ENCODE measurements around the gene PVALEF.

PVALEF gene

GRCh38 chr17:81165246-81166032 lies at the start of gene PVALEF:
Gene PVALEF, plus strand, starts transcription at chr17:81165507. Its CDS starts 15,720 bp downstream, at chr17:81181227.
- no peak for DNase-seq

DNA sequence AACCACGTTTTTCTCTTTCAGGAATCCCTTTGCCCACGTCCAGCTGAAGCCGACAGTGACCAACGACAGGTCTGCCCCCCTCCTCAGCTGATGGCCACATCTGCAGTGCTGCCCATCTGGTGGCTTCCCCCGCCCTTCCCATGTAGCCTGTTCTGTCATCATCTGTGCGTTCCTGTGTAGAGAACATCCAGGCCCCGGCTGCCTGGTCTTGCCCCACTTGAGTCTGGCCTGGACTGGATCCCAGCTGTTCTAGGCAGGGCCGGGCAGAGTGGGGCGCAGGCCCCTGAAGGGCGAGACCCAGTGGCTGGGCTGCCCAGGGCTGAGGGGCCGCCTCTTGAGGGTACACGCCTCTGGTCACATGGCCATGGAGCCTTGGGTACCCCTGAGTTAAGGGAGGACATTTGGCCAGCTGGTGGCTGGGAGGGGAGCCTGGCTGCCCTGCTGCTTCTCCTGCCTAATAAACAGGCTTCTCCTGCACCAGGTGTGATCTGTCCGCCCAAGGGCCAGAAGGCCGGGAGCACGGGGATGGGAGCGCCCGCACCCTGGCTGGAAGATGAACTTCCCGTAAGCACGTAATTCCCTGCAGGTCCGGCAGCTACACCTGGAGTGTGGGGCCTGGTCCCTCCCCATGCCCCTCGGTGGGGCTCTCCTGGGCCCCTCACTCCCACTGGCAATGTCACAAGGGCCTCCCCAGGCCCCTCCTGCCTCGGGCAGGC lies 49.4 kb upstream of the PVALEF start:
- no peak for DNase-seq

DNA sequence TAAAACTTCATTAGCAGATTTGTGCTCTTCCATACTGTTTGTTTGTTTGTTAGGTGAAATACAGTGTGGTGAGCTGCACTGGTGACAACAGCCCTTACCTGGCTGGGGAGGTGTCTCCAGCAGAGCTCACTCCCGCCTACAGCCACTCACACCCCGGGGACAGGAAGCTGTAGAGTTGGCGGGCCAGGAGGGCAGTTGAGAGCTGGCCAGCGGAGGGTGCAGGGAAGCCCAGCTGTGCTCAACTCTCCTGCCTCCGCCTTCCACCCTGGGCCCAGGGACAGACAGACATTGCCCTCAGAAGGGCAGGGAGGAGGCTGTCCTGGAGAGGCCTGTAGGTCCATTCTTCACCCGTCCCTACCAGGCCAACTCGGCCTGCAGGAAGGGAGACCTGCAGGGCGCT lies 48.6 kb upstream of the PVALEF start:
- no peak for DNase-seq

- no peak for DNase-seq
Measured at GRCh38 chr17:81117672-81118198, 47.6 kb upstream of the PVALEF start.

DNA sequence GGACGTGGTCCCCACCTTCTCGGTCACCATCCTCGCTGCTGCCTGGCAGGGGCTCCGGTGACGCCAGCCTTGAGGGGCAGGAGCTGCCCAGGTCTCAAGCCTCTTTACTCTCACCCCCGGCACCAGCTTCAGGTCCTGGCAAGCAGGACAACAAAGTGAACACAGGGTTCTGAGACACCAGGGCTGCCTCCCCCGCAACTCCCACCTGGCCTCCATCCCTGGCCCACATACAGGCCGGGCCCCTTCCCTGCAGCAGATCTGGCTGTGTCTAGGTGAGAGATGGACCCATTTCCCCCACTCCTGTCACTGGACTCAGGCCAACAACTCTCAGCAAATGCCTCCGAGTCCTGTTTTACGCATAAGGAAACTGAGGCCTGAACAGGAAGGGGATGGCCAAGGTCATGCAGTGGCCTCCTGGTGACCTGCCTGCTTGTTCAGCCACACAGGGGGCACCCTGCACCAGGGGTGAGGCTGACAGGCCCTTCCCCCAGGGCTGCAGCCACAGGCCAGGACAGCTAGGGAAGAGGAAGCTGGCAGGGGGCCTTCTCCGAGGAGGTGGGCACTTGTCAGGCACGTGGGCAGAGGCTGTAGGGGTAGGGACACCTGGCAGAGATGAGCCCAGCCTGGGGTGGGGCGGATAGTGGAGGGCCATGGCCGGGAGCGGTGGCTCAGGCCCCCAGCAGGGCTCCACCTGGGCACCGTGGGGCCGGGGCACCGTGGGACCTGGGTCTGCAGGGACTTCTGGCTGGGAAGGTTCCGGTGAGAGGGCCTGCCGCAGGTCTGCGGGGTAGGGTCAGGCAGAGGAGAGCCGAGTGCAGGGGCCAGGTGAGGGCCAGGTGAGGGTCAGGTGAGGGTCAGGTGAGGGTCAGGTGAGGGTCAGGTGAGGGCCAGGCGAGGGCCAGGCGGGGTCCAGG lies 46.7 kb upstream of the PVALEF start:
- DNase-seq = no peak

DNA sequence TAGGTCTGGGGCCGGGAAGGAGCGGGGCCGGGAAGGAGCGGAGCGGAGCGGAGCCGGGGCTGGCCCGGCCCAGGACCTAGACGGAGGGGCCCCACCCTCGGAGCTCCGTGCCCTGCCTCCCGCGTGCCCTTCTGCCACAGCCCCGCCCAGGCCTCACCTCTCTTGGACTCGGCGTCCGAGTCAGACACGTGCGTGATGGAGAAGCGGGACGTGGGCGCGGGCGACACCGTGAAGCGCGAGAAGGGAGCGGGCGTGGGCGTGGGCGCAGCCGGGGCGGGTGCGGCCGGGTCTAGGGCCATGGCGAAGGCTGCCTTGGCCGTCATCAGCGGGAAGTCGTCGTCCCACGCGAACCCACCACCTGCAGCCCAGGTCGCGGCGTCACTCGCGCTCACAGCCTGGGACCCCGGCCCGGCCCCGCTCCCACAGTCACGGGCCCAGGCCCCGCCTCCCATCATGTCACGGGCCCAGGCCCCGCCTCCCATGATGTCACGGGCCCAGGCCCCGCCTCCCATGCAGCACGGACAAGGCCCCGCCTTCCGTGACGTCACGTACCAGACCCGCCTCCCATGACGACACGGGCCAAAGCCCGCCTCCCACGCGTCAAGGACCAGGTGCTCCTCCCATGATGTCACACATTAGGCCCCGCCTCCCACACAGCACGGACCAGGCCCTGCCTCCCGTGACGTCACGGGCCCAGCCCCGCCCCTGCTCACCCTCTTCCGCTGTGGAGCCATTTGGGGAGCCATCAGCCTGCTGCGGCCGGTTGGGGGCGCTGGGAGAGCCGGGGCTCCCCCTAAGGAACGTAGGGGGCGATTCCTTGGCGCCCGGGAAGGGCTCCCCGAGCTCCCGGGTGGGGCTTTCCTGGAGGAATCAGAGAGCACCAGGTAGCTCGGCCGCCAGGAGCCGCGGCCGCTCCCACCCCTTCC lies 45.8 kb upstream of the PVALEF start:
- peak; percentile 60 for DNase-seq

- no peak for DNase-seq
Measured at GRCh38 chr17:81120149-81120484, 45.2 kb upstream of the PVALEF start.

- no peak for DNase-seq
Measured at GRCh38 chr17:81120695-81121621, 44.3 kb upstream of the PVALEF start.

GRCh38 chr17:81121841-81122733 lies 43.2 kb upstream of the PVALEF start:
- no peak for DNase-seq

- DNase-seq = no peak
Measured at GRCh38 chr17:81123052-81124048, 42.0 kb upstream of the PVALEF start.

GRCh38 chr17:81124377-81124776 lies 40.9 kb upstream of the PVALEF start:
- no peak for DNase-seq

GRCh38 chr17:81125573-81126081 lies 39.7 kb upstream of the PVALEF start:
- DNase-seq = no peak

- no peak for DNase-seq
Measured at GRCh38 chr17:81126281-81127132, 38.8 kb upstream of the PVALEF start.

- DNase-seq = no peak
Measured at GRCh38 chr17:81127133-81127455, 38.2 kb upstream of the PVALEF start.

DNA sequence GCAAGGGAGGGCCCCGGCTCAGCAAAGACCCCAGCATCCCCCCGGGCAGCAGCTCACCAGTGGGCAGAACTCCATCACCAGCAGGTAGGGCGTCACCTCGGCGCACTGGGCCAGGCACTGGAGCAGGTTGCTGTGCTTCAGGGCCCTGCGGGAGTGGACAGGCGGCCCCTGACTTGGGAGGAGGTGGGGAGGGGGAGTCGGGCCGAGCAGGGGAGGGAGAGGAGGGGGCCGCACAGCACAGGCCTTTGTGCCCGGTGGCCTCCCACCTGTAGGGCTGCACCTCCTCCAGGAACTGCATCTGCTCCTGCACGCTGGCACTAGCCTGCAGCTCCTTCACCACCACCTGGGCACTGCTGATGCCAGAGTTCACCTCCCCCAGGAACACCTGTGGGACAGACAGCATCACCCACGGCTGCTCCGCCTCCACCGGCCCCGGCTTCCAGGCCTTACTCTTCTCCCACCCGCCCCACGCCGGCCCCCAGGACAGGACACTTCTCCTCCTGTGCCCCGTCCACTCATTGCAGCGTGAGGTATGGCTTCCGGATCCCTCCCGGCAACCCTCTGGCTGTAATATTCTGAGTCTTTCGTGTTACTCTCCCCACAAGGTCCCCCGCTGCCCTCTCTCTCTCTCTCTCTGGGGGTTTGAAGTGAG lies 37.7 kb upstream of the PVALEF start:
- DNase-seq = no peak

- DNase-seq = no peak
Measured at GRCh38 chr17:81128338-81128737, 37.0 kb upstream of the PVALEF start.

GRCh38 chr17:81128774-81129173 lies 36.5 kb upstream of the PVALEF start:
- DNase-seq = no peak

Measured in kidney glomerular epithelial cell (primary cell).